Stimulated activated CD8-positive, alpha-beta memory T cell treated with anti-CD3 and anti-CD28 coated beads, Interleukin-12 subunit alpha, Interleukin-12 subunit beta, amount 100 ng/mL, for 1 hour (primary cell): Measurements from ENCODE around the gene SLIT3.

Experiments
- DNase-seq: peaks from one replicate; pipeline ENCODE4 v3.0.0-alpha.2; 2020; ENCODE audit warnings: low read depth

Gene SLIT3

GRCh38 chr5:169265888-169266287 is 35.1 kb downstream of the SLIT3 start:
- DNase-seq: no peak

GRCh38 chr5:169263591-169263990 is 37.3 kb downstream of the SLIT3 start:
- DNase-seq: no peak

- DNase-seq: no peak
Measured at GRCh38 chr5:169260896-169261569, 39.9 kb downstream of the SLIT3 start.

- DNase-seq: no peak
Measured at GRCh38 chr5:169258372-169259000, 42.5 kb downstream of the SLIT3 start.

- DNase-seq: no peak
Measured at GRCh38 chr5:169256191-169256590, 44.7 kb downstream of the SLIT3 start.

- no peak for DNase-seq
Measured at GRCh38 chr5:169253071-169253470, 47.9 kb downstream of the SLIT3 start.

- DNase-seq: no peak
Measured at GRCh38 chr5:169251333-169252084, 49.4 kb downstream of the SLIT3 start.

GRCh38 chr5:169250887-169251286 is 50.1 kb downstream of the SLIT3 start:
- DNase-seq: no peak

- DNase-seq: no peak
Measured at GRCh38 chr5:169248996-169249395, 51.9 kb downstream of the SLIT3 start.

- DNase-seq: no peak
Measured at GRCh38 chr5:169248550-169248949, 52.4 kb downstream of the SLIT3 start.

- DNase-seq: no peak
Measured at GRCh38 chr5:169244812-169245211, 56.1 kb downstream of the SLIT3 start.

GRCh38 chr5:169243651-169244422 is 57.1 kb downstream of the SLIT3 start:
- no peak for DNase-seq

GRCh38 chr5:169242849-169243186 is 58.1 kb downstream of the SLIT3 start:
- DNase-seq: no peak

GRCh38 chr5:169242175-169242848 is 58.6 kb downstream of the SLIT3 start:
- DNase-seq: no peak

GRCh38 chr5:169229342-169229892 is 71.5 kb downstream of the SLIT3 start:
- no peak for DNase-seq

GRCh38 chr5:169226895-169227294 is 74.0 kb downstream of the SLIT3 start:
- no peak for DNase-seq

- no peak for DNase-seq
Measured at GRCh38 chr5:169225830-169226356, 75.0 kb downstream of the SLIT3 start.

GRCh38 chr5:169223595-169223953 is 77.4 kb downstream of the SLIT3 start:
- no peak for DNase-seq

GRCh38 chr5:169222934-169223594 is 77.9 kb downstream of the SLIT3 start:
- no peak for DNase-seq

- DNase-seq: no peak
Measured at GRCh38 chr5:169221519-169221918, 79.4 kb downstream of the SLIT3 start.

GRCh38 chr5:169219961-169220360 is 81.0 kb downstream of the SLIT3 start:
- no peak for DNase-seq
